CD4-positive, alpha-beta T cell treated with Interleukin-12 subunit alpha and Interleukin-12 subunit beta, for 1 hour (primary cell): ENCODE measurements around the gene USP40.

Source experiments
- DNase-seq: peaks from one replicate; pipeline ENCODE4 v3.0.0-alpha.2; 2020

The USP40 gene

DNA sequence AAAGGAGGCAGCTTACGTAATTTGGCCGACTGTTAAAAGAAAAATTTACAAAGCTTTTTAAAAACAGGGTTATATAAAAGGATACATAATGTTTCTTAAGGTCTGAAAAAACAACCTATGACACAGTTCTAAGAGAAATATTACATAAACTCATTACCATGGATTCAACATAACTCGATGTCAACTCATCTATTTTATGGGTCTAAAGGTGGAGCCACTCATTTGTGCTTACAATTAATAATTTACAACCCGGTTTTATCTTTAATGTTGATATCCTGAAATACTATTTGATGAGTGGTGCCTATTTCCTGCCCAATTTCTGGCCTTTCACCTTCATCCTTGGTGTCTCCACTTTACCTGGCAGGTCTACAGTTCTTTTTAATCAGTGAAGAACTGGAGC is 15.1 kb downstream of the USP40 start:
- DNase-seq, result no peak

GRCh38 chr2:233546774-233547173 is 19.8 kb downstream of the USP40 start:
- DNase-seq, result no peak

GRCh38 chr2:233546101-233546500 is 20.5 kb downstream of the USP40 start:
- DNase-seq, result no peak

GRCh38 chr2:233544200-233544610 is 22.4 kb downstream of the USP40 start:
- no peak for DNase-seq

- no peak for DNase-seq
Observed at GRCh38 chr2:233542507-233542906, 24.1 kb downstream of the USP40 start.

GRCh38 chr2:233538741-233539140 is 27.8 kb downstream of the USP40 start:
- DNase-seq, result no peak

GRCh38 chr2:233535271-233535670 is 31.3 kb downstream of the USP40 start:
- no peak for DNase-seq

GRCh38 chr2:233532971-233533370 is 33.6 kb downstream of the USP40 start:
- no peak for DNase-seq

DNA sequence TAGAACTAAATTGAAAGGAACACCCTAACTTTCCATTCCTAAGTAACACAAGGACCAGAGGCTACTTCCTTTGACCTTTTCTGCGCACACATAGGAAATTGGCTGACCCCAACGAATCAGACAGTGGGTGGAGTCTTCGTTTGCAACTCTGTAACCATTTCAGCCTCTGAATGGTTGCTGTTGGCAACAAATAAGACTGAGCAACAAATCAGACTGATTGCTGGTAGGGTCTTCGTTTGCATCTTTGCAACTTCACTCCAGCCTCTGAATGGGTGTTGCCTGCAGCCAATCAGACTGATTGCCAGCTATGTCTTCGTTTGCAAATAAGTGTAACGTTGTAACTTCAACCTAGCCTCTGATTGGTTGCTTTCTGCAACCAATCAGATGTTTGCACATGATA is 34.6 kb downstream of the USP40 start:
- no peak for DNase-seq

DNA sequence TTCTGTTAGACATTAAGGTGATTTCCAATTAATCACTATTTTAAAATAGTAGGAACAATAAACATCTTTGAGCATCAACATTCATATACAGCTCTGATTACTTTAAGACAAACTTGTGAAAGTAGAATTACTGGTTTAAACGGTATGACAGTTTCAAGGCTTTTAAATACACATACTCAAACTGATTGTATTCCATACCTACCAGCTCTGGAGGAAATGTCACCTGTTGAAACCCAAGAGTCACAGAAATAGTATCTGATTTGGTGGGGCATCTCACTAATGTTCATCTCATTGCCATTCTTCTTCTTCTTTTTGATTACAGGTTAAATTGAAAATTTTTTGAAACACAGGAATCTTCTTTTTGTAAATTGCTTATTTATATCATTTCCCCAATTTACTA is 36.2 kb downstream of the USP40 start:
- no peak for DNase-seq

GRCh38 chr2:233528182-233528581 is 38.4 kb downstream of the USP40 start:
- no peak for DNase-seq

GRCh38 chr2:233525791-233526190 is 40.8 kb downstream of the USP40 start:
- no peak for DNase-seq

- no peak for DNase-seq
Observed at GRCh38 chr2:233519787-233520611, 46.6 kb downstream of the USP40 start.

DNA sequence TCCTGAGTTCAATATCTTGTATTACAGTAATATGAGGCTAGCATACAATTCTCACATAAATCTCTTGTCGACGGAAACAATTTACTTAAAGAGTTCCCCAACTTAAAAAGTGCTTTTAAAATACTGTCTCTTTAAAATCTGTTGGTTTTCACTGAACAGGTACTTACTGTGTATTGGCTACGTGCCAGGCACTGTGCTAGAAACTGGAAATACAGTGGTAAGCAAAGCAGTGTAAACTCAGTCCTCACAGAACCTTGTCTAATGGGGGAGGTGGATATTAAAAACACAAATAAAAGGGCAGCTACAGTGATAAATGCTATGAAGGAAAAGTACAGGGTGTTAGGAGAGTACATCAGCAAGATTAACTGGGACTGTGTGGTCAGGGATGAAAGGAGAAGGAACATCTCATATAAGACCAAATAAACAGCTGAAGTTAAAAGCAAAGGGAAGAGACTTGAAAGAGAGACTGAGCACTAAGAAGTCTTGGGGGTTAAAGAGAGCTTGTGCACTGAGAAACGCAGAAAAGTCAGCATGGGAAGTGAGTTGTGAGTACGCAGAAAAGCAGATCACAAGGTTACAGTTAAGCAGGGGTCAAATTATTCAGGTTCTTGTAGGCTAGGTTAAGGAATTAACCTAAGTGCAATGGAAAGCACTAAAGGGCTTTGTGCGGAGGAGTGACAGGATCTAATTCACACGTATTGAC is 52.5 kb downstream of the USP40 start:
- DNase-seq, result no peak

DNA sequence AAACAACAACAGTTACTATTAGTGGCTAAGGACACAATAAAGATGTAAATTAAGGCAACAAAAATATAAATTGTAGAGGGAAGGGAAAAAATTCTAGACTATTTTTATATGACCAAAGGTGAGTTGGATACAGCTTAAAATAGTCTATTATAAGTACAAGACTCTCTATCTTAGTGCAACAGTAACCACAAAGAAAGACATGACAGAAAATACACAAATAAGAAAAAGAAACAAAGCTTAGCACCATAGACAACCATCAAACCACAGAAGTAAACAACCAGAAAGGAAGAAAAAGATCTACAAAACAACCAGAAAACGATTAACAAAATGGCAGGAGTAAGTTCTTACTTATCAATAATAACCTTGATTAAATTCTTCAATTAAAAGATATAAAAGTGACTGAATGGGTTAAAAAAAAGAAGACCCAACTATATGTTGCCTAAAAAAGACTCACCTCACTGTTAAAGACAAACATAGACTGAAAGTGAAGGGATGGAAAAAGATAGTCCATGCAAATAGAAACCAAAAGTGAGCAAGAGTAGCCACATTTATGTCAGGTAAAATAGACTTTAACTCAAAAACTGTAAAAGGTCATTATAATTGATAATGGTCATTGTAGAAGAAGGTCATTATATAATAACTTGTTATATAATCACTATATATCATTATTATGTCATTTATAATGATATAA is 62.5 kb downstream of the USP40 start:
- no peak for DNase-seq

GRCh38 chr2:233503481-233503880 is 63.1 kb downstream of the USP40 start:
- DNase-seq, result no peak

GRCh38 chr2:233501198-233502076 is 65.1 kb downstream of the USP40 start:
- DNase-seq, result no peak

- no peak for DNase-seq
Observed at GRCh38 chr2:233499928-233500327, 66.7 kb downstream of the USP40 start.

DNA sequence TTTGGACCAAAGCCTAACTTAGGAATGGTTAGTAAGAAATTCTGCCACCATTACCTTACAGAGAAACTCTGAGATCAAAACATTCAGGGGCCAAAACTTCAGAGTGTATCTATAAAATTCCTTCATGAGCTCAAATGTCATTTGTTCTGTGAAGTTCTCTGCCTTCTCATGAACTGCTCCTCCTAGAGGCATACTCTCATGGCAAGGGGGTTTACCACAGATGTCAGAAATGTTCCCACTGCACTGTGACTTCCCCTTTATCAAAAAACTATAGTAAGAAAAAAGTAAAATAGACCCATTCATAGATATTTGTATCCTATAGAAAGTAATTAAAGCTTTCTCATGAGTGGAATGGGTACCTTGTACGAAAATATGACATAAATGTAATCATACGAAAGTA is 68.5 kb downstream of the USP40 start:
- DNase-seq, result no peak

GRCh38 chr2:233497692-233498091 is 68.9 kb downstream of the USP40 start:
- DNase-seq, result no peak

DNA sequence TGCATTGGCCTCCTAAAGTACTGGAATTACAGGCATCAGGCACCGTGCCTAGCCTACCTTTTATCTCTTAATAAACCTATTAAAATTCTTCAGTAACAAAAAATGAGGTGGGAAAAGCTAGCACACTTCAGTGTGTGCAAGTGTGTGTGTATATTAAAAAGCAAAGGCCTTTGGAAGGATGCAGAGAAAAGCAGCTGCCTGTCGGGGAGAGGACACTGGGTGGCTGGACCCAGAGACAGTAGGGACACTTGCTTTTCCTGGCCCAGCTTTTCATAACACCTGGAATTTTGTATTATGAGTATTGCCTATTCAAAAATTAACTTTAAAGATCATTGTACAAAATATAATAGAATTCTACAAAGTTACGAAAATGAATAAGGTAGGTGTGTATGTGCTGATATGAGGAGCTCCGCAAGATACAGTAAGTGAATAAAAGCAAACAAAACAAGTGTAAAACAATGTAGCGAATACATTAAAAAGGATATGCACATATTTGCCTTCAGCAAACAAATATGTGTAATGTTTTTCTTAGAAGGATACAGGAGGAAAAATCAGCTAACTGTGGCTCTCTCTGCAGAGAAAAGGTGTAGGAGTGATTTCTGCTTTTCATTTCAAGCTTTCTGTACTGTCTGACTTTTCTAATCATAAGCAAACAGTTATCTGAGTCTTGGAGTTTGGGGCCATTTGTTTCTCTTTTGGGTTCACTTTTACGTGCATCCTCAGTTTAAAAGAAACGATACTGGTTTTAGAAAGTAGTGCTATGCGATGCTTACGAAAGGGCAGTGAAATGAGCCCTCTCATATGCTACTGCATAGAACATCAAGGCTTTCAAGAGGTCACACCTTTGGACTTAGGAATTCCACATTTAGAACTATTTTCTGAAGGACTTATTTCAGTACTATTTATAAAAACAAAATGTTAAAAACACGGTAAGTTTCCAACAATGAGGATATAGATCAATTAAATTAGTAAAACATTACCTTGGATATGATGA is 70.8 kb downstream of the USP40 start:
- DNase-seq, result no peak

- no peak for DNase-seq
Observed at GRCh38 chr2:233492751-233493150, 73.8 kb downstream of the USP40 start.
